OCI-LY3 (cell line): ENCODE results near the gene ZXDC.

Experiments used
- H2AFZ ChIP-seq: fragments of 200-600, 300-600 bp; shearing (Covaris generic); 2 replicates; pipeline ENCODE4 v1.6.0; 2014; ENCODE audit warnings: antibody characterized with exemption, low read depth, low read length
- H3K27ac ChIP-seq: fragments of 200-600, 300-600 bp; sonication (generic); 2 replicates; pipeline ENCODE4 v1.5.1; 2014; ENCODE audit warnings: mild to moderate bottlenecking, low read length, moderate library complexity, mixed read lengths
- H3K27me3 ChIP-seq: fragments of 200-600, 300-600 bp; sonication (generic); 2 replicates; pipeline ENCODE4 v1.6.1; 2014; ENCODE audit warnings: low read depth, low read length, mixed read lengths
- H3K36me3 ChIP-seq: fragments of 200-600, 300-600 bp; sonication (generic); replicated peaks from 2 replicates; pipeline ENCODE3; 2014; ENCODE audit warnings: low read depth, low read length, mixed read lengths
- H3K4me1 ChIP-seq: fragments of 300-600, 200-600 bp; sonication (generic); 2 replicates; pipeline ENCODE4 v1.6.1; 2014; ENCODE audit warnings: low read length, mixed read lengths
- H3K4me2 ChIP-seq: fragments of 200-600, 300-600 bp; sonication (generic); 2 replicates; pipeline ENCODE4 v1.6.1; 2014; ENCODE audit warnings: low read length, mixed read lengths
- H3K4me3 ChIP-seq: fragments of 300-600, 200-600 bp; sonication (generic); 2 replicates; pipeline ENCODE4 v1.5.1; 2014; ENCODE audit warnings: antibody characterized with exemption, mild to moderate bottlenecking, low read length, moderate library complexity
- H3K79me2 ChIP-seq: fragments of 300-600, 200-600 bp; shearing (Covaris generic); 2 replicates; pipeline ENCODE4 v1.6.1; 2014; ENCODE audit warnings: mild to moderate bottlenecking, low read length, mixed read lengths
- H3K9ac ChIP-seq: fragments of 300-600, 200-600 bp; shearing (Covaris generic); 2 replicates; pipeline ENCODE4 v1.6.0; 2014; ENCODE audit warnings: mild to moderate bottlenecking, low read length, moderate library complexity
- H3K9me3 ChIP-seq: fragments of 200-600, 300-600 bp; shearing (Covaris generic); 2 replicates; pipeline ENCODE4 v1.6.1; 2014; ENCODE audit warnings: low read length, mixed read lengths; ENCODE audit not compliant: insufficient read depth
- H4K20me1 ChIP-seq: fragments of 200-600, 300-600 bp; sonication (generic); 2 replicates; pipeline ENCODE4 v1.6.1; 2016; ENCODE audit warnings: low read length, mixed read lengths; ENCODE audit not compliant: insufficient read depth
- CTCF ChIP-seq: fragments of 200-600, 300-600 bp; sonication (generic); IDR thresholded peaks from 2 replicates; pipeline ENCODE4 v1.5.1; 2014; ENCODE audit warnings: antibody characterized with exemption, low read length, low read depth
- EZH2phosphoT487 ChIP-seq: fragments of 200-600 bp; shearing (Covaris generic); IDR thresholded peaks from 2 replicates; pipeline ENCODE4 v1.6.1; 2018; ENCODE audit warnings: antibody characterized with exemption, mixed run types, low read depth

Gene ZXDC

DNA sequence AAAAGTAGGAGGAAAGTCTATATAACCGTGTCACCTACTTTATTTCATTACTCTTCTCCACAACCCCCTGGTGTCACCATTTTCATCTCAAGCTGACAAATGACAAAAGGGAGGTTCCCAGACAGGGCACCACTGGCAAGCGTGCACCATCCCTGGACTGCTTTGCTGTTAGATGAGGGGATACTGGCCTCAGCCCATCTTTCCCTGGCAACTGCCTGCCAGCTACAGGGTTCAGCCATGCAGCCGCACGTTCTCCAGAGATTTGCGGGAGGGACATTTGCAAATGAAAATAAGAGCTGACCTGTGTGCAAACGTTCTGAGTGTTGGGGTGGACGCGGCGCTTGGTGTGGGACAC is 41.2 kb upstream of the ZXDC start:
- TF ChIP-seq CTCF, result no peak
- Histone ChIP-seq H4K20me1 (no peaks in the 10 kb centered on the region), H3K4me3 (no peak overlapping the region), H3K4me2 (no peak overlapping the region), H3K27me3 (no peaks in the 10 kb centered on the region), H3K9ac (no peak overlapping the region), H3K36me3 (no peaks in the 10 kb centered on the region), H2AFZ (no peak overlapping the region), H3K79me2 (no peaks in the 10 kb centered on the region), H3K9me3 (no peaks in the 10 kb centered on the region), H3K4me1 (no peaks in the 10 kb centered on the region), H3K27ac (no peak overlapping the region)

GRCh38 chr3:126516152-126516935 is 40.7 kb upstream of the ZXDC start:
- H3K79me2 ChIP-seq, result no peaks in the 10 kb centered on the region
- no peaks in the 10 kb centered on the region for H3K4me1 ChIP-seq
- no peak overlapping the region for H2AFZ ChIP-seq
- no peak overlapping the region for H3K27ac ChIP-seq
- no peaks in the 10 kb centered on the region for H4K20me1 ChIP-seq
- no peak overlapping the region for H3K4me2 ChIP-seq
- no peaks in the 10 kb centered on the region for H3K36me3 ChIP-seq
- no peak overlapping the region for H3K4me3 ChIP-seq
- no peaks in the 10 kb centered on the region for H3K27me3 ChIP-seq
- TF ChIP-seq CTCF (no peak), EZH2phosphoT487 (no peak)
- H3K9ac ChIP-seq, result no peak overlapping the region
- H3K9me3 ChIP-seq, result no peaks in the 10 kb centered on the region

DNA sequence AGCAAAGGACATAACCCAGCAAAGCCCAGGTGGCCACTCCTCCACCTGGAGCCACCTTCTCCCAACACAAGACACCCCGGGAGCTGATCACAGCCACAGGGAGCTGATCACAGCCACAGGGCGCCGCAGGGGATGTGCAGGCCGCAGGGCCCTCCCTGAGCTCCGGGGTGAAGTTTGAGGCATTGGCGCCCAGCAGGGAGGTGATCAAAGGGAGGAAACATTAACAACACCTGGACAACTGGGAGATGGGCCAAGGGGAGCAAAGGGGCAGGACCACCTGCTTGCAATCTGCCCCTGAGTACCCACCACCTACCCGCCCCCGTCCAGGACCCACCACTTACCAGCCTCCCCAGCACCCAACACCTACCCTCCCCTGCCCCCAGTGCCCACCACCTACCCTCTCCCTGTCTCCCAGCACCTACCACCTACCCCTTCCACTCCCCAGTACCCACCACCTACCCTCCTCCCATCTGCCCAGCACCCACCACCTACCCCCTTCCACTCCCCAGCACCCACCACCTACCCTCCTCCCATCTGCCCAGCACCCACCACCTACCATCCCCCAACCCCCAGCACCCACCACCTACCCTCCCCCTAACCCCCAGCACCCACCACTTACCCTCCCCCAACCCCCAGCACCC is 39.5 kb upstream of the ZXDC start:
- H3K27ac ChIP-seq, result no peak overlapping the region
- H3K4me1 ChIP-seq, result no peaks in the 10 kb centered on the region
- no peak overlapping the region for H3K9ac ChIP-seq
- H3K79me2 ChIP-seq, result no peaks in the 10 kb centered on the region
- H3K36me3 ChIP-seq, result no peaks in the 10 kb centered on the region
- H4K20me1 ChIP-seq, result no peaks in the 10 kb centered on the region
- TF ChIP-seq CTCF, result no peak
- TF ChIP-seq EZH2phosphoT487, result no peak
- no peak overlapping the region for H2AFZ ChIP-seq
- no peaks in the 10 kb centered on the region for H3K9me3 ChIP-seq
- no peak overlapping the region for H3K4me3 ChIP-seq
- no peak overlapping the region for H3K4me2 ChIP-seq
- no peaks in the 10 kb centered on the region for H3K27me3 ChIP-seq

DNA sequence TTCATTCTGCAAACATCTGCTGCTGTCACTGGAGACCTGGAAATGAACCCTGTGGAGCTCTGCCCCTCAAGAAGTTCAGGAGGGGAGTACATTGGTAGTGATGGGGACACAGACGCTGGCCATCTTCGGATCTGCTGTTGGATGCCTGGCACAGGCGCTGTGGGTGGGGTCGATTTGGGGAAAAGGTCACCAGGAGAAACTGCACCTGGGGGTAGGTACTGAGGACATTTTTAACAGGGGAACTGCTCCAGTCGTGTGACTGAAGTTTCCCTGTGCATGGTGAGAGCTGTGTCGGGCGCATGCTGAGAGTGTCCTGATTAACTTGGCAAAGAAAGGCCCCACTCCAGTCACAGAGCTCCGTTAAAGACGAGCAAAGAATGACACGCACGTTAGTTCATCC is 38.5 kb upstream of the ZXDC start:
- Histone ChIP-seq H3K4me3 (no peak overlapping the region), H3K9me3 (no peaks in the 10 kb centered on the region), H3K27me3 (no peaks in the 10 kb centered on the region), H2AFZ (no peak overlapping the region), H3K9ac (no peak overlapping the region), H3K4me1 (no peaks in the 10 kb centered on the region), H3K36me3 (no peaks in the 10 kb centered on the region), H3K4me2 (no peak overlapping the region), H3K27ac (no peak overlapping the region), H4K20me1 (no peaks in the 10 kb centered on the region), H3K79me2 (no peaks in the 10 kb centered on the region)
- no peak for TF ChIP-seq EZH2phosphoT487
- no peak for TF ChIP-seq CTCF
